GM23248 (cell line): ENCODE data around the gene SNX20. TPM values are rescaled to one million over a fixed set of nuclear protein-coding genes. Genes with fewer than 3 reads are reported as not detected.

Source experiments
- DNase-seq: peaks from one replicate; pipeline ENCODE4 v3.0.0-alpha.2; 2015
- H2AFZ ChIP-seq: fragments of 200-600 bp; sonication (generic); 2 replicates; pipeline ENCODE4 v1.6.1; 2016; ENCODE audit warnings: antibody characterized with exemption
- H3F3A ChIP-seq: fragments of 200-600 bp; sonication (generic); 2 replicates; pipeline ENCODE4 v1.6.1; 2016; ENCODE audit warnings: mild to moderate bottlenecking, antibody characterized with exemption, mixed run types; ENCODE audit not compliant: insufficient read depth
- H3K27ac ChIP-seq: fragments of 200-600 bp; sonication (generic); 2 replicates; pipeline ENCODE4 v1.5.1; 2016; ENCODE audit warnings: mild to moderate bottlenecking
- H3K27me3 ChIP-seq: fragments of 200-600 bp; sonication (generic); replicated peaks from 2 replicates; pipeline ENCODE4 v1.6.1; 2016; ENCODE audit warnings: mild to moderate bottlenecking; ENCODE audit not compliant: insufficient read depth
- H3K36me3 ChIP-seq: fragments of 200-600 bp; sonication (generic); 2 replicates; pipeline ENCODE4 v1.6.1; 2016; ENCODE audit warnings: low read depth, mild to moderate bottlenecking
- H3K4me1 ChIP-seq: fragments of 200-600 bp; sonication (generic); 2 replicates; pipeline ENCODE4 v1.6.1; 2016; ENCODE audit warnings: mild to moderate bottlenecking; ENCODE audit not compliant: insufficient read depth
- H3K4me2 ChIP-seq: fragments of 200-600 bp; sonication (generic); one replicate; pipeline ENCODE4 v1.6.1; 2016; ENCODE audit warnings: mild to moderate bottlenecking; ENCODE audit not compliant: unreplicated experiment
- H3K4me3 ChIP-seq: fragments of 200-600 bp; sonication (generic); 2 replicates; pipeline ENCODE4 v1.5.1; 2016; ENCODE audit warnings: mild to moderate bottlenecking
- H3K79me2 ChIP-seq: fragments of 200-600 bp; sonication (generic); 2 replicates; pipeline ENCODE4 v1.6.1; 2016; ENCODE audit warnings: mild to moderate bottlenecking; ENCODE audit not compliant: insufficient read depth
- H3K9ac ChIP-seq: fragments of 200-600 bp; sonication (generic); 2 replicates; pipeline ENCODE4 v1.6.1; 2016; ENCODE audit warnings: mild to moderate bottlenecking
- H3K9me2 ChIP-seq: fragments of 200-600 bp; sonication (generic); 2 replicates; pipeline ENCODE4 v1.6.1; 2016; ENCODE audit warnings: mixed run types, mild to moderate bottlenecking, moderate library complexity; ENCODE audit not compliant: insufficient read depth
- H3K9me3 ChIP-seq: fragments of 200-600 bp; sonication (generic); one replicate; pipeline ENCODE4 v1.6.1; 2017; ENCODE audit warnings: low read depth
- H4K20me1 ChIP-seq: fragments of 200-600 bp; sonication (generic); 2 replicates; pipeline ENCODE4 v1.6.0; 2016; ENCODE audit not compliant: insufficient read depth
- EZH2 ChIP-seq: fragments of 200-600 bp; sonication (generic); IDR thresholded peaks from 2 replicates; pipeline ENCODE4 v1.6.1; 2018; ENCODE audit warnings: antibody characterized with exemption, mild to moderate bottlenecking; ENCODE audit not compliant: insufficient read depth, poor library complexity, severe bottlenecking
- EZH2phosphoT487 ChIP-seq: fragments of 200-600 bp; sonication (generic); IDR thresholded peaks from 2 replicates; pipeline ENCODE4 v1.6.1; 2018; ENCODE audit warnings: antibody characterized with exemption, moderate library complexity, mild to moderate bottlenecking, low read depth; ENCODE audit not compliant: insufficient read depth
- WGBS, 2 experiments: methylation state at CpG; one replicate each; pipeline ENCODE4 v1.1.6; 2015 to 2017; ENCODE audit warnings: low lambda C conversion rate in 2 of 2, low coverage in 1 of 2; ENCODE audit errors: missing lambda C conversion rate in 2 of 2; 5-methylcytosine and 5-hydroxymethylcytosine counted together
- in situ Hi-C: fragments of 300-500 bp; cut with MboI; formaldehyde crosslinking; loops from 2 replicates; pipeline ENCODE4 v1.15.0; 2020
- polyA plus RNA-seq: library from polyadenylated mRNA; unstranded; fragments of >200 nt; fragmentation: Nextera tagmentation; extraction: Ambion mirVana; gene quantifications from 2 replicates; pipeline ENCODE4 v1.2.1, GENCODE V29; 2016
- total RNA-seq: library from RNA; depleted of rRNA; stranded (reverse); fragments of >200 nt; shearing (Covaris generic); gene quantifications from 2 replicates; pipeline ENCODE4 v1.2.3, GENCODE V29; 2014; rRNA removed

The SNX20 gene, protein sequence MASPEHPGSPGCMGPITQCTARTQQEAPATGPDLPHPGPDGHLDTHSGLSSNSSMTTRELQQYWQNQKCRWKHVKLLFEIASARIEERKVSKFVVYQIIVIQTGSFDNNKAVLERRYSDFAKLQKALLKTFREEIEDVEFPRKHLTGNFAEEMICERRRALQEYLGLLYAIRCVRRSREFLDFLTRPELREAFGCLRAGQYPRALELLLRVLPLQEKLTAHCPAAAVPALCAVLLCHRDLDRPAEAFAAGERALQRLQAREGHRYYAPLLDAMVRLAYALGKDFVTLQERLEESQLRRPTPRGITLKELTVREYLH
- total RNA-seq (not detected in 2 replicates), polyA plus RNA-seq (not detected in 2 replicates)

DNA sequence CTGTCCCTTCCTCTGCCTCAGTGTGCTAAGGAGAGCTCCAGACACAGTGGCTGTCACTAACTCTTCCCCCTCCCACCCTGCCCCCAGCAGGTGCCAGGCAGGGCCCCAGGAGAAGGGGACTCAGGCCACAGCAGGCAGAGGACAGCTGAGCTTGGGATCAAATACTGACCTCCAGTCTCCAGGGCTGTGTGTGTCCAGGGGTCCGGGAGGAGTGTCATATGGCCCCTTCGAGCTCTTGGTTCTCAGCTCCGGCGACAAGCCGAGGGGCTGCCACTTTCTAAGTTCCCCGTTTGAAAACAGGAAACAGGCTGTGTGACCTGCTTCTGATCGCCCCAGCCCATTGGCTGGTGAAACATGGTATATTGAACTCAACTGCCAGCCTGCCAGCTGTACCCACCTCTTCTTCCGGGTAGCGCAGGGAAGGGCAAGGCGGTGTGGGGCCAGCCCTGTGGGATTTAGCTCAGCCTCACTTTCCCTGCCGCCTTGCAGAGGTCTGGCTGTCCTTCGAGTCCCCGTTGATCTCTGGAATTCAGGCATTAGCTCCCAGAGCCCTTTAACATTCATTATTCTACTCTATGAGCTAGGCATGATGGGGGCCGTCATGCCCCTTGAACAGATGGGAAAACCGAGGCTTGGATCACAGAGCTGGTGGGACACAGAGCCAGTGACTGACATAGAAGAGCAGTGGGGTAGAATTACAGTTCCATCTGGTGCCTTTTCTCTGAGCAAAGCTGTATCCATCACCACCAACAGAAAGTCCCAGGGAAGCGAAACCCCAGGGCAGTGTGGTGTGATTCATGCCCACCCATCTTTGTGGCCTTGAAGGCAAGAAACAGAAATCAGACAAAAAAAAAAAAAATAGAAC lies at the start of gene SNX20:
TSS of gene SNX20 (minus strand) at position 292 of the 865 bp plus-strand sequence. CDS start 3,786 bp downstream, outside the sequence.
- Histone ChIP-seq H3K4me3 (no peak within 1 kb of the TSS), H3K27me3 (no peaks in the 10 kb centered on the region), H3K9ac (no peak within 1 kb of the TSS), H4K20me1 (no peaks in the 10 kb centered on the region), H2AFZ (no peak within 1 kb of the TSS), H3K9me3 (no peaks in the 10 kb centered on the region), H3K79me2 (no peaks in the 10 kb centered on the region), H3F3A (no peaks in the 10 kb centered on the region), H3K36me3 (no peaks in the 10 kb centered on the region), H3K4me2 (no peak within 1 kb of the TSS), H3K27ac (no peak within 1 kb of the TSS), H3K9me2 (no peaks in the 10 kb centered on the region), H3K4me1 (no peaks in the 10 kb centered on the region)
- TF ChIP-seq EZH2phosphoT487 (no peak), EZH2 (no peak)
- no peak for DNase-seq
- in situ Hi-C loops: no loop called here
- 76 to 77% methylated on average over 16 of the region's 16 CpGs for WGBS, 2 experiments

DNA sequence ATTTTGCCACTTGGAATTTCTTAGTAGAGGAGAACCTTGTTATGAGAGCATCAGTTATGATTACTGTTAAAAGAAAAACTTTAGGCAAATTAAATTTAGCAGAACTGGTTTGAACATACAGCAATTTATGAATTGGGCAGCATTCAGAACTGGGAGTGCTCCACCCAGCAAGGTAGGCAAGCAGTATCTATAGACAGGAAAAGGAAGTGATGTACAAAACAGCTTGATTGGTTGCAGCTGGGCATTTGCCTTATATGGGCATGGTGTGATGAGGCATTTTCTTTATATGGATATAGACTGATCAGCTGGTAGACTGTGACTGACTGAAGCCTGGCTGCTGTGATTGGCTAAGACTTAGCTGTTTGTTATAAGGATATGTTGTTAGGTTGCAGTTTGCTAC lies 43.2 kb upstream of the SNX20 start:
- Histone ChIP-seq H4K20me1 (no peaks in the 10 kb centered on the region), H3K36me3 (no peaks in the 10 kb centered on the region), H3K4me1 (no peaks in the 10 kb centered on the region), H2AFZ (no peak overlapping the region), H3K27me3 (no peaks in the 10 kb centered on the region), H3K9me3 (no peaks in the 10 kb centered on the region), H3F3A (no peaks in the 10 kb centered on the region), H3K79me2 (no peaks in the 10 kb centered on the region), H3K27ac (no peak overlapping the region), H3K9me2 (no peaks in the 10 kb centered on the region), H3K9ac (no peak overlapping the region), H3K4me2 (no peak overlapping the region), H3K4me3 (no peak overlapping the region)
- in situ Hi-C loops: no loop called here
- no peak for TF ChIP-seq EZH2
- no peak for TF ChIP-seq EZH2phosphoT487
- no peak for DNase-seq

DNA sequence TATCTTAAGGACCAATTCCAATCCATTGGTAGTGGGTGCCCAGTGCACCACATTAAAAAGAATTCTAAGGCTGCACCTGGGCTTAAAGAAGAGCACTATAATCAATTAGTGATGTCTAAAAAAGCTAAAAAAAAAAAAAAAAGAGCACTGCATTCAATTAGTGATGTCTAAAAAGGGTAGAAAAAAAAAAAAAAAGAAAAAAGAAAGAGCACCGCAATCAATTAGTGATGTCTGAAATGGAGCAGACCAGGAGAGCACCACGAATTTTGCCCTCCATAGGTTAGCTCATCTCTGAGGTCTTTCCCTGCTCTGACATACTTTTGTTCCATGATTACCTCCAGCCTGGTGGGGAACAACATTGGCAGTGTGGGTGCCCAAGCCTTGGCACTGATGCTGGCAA lies 41.8 kb upstream of the SNX20 start:
- no peaks in the 10 kb centered on the region for H3K9me3 ChIP-seq
- H3K27me3 ChIP-seq: no peaks in the 10 kb centered on the region
- in situ Hi-C loops: no loop called here
- no peaks in the 10 kb centered on the region for H4K20me1 ChIP-seq
- H3K36me3 ChIP-seq: no peaks in the 10 kb centered on the region
- no peak overlapping the region for H3K4me3 ChIP-seq
- no peak overlapping the region for H3K4me2 ChIP-seq
- TF ChIP-seq EZH2 (no peak), EZH2phosphoT487 (no peak)
- 50 to 52% methylated on average over 2 of the region's 2 CpGs for WGBS, 2 experiments
- H3K9ac ChIP-seq: no peak overlapping the region
- H3K27ac ChIP-seq: no peak overlapping the region
- H3K79me2 ChIP-seq: no peaks in the 10 kb centered on the region
- no peaks in the 10 kb centered on the region for H3K4me1 ChIP-seq
- H2AFZ ChIP-seq: no peak overlapping the region
- H3K9me2 ChIP-seq: no peaks in the 10 kb centered on the region
- no peaks in the 10 kb centered on the region for H3F3A ChIP-seq
- no peak for DNase-seq

DNA sequence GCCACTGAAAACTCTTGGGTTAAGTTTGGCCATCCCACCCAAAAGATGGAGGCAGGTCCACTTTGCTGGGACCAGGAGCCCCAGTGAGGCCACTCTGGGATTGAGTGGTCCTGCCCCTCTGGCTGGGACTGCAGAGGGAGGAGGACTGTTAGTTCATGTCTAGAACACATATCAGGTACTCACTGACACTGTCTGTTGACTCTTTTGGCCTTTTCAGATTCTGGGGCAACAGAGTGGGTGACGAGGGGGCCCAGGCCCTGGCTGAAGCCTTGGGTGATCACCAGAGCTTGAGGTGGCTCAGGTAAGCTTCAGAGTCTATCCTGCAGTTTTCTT lies 41.3 kb upstream of the SNX20 start:
- Histone ChIP-seq H2AFZ (no peak overlapping the region), H3K9me2 (no peaks in the 10 kb centered on the region), H3K4me2 (no peak overlapping the region), H3K4me1 (no peaks in the 10 kb centered on the region), H3K27ac (no peak overlapping the region), H3K79me2 (no peaks in the 10 kb centered on the region), H3K4me3 (no peak overlapping the region), H3K9me3 (no peaks in the 10 kb centered on the region), H3K27me3 (no peaks in the 10 kb centered on the region), H3K9ac (no peak overlapping the region), H3K36me3 (no peaks in the 10 kb centered on the region), H4K20me1 (no peaks in the 10 kb centered on the region), H3F3A (no peaks in the 10 kb centered on the region)
- DNase-seq: no peak
- in situ Hi-C loops: no loop called here
- TF ChIP-seq EZH2 (no peak), EZH2phosphoT487 (no peak)
- 40 to 50% methylated on average over 1 of the region's 1 CpG for WGBS, 2 experiments
